ENCODE results near the gene UBE4B. TPM values are rescaled to one million over a fixed set of nuclear protein-coding genes. Genes with fewer than 3 reads are reported as not detected.
A peak's percentile ranks its signal among the peaks of the same experiment; 100 is the strongest.
"Not testable (repeated sequence)": the region's sequence is repeated elsewhere in the genome, so short reads cannot be mapped to it uniquely, and the experiment has no call there.

Gene UBE4B
- total and polyA plus RNA-seq, 4 experiments from 2014 or later, result 4.6 to 47.6 (median 26.9) TPM

GRCh38 chr1:10196976-10197375 lies 164.2 kb downstream of the UBE4B start:
- Histone ChIP-seq H3K36me3 (ENCODE audit: insufficient read depth, low read length) (no peaks in the 10 kb centered on the region), H3K4me1 (ENCODE audit: insufficient read depth, low read length) (no peaks in the 10 kb centered on the region), H3K9me3 (ENCODE audit: control insufficient read depth in 1 of 2, low read length in 2 of 2) (no peaks in the 10 kb centered on the region), H3K27ac (ENCODE audit: low read depth, low read length) (no peak overlapping the region), H3K4me3 (ENCODE audit: low read length in 2 of 2) (no peak overlapping the region), H3K27me3 (ENCODE audit: insufficient read depth, low read length) (no peaks in the 10 kb centered on the region)
- Mint-ChIP-seq H3K27me3 (peaks cover 0 to 3% of the 10 kb centered on the region in 2 donors), H3K36me3 (no peaks in the 10 kb centered on the region), H3K4me3 (no peak overlapping the region), H3K9me3 (no peaks in the 10 kb centered on the region), H3K27ac (no peak overlapping the region), H3K4me1 (no peaks in the 10 kb centered on the region)
- ChIA-PET CTCF (ENCODE audit: partially characterized antibody) (interaction anchor here (0.9 kb wide), 1 partner anchor 13 kb away, joined by 3 read pairs; the partner anchor contains the start of gene KIF1B), POLR2A (ENCODE audit: partially characterized antibody) (no interaction called here)
- DNase-seq, result no peak
- intact Hi-C loops (cut with micrococcal nuclease), result no loop called here

- intact Hi-C loops (cut with micrococcal nuclease), result no loop called here
- POLR2A ChIA-PET (ENCODE audit: partially characterized antibody), result no interaction called here
Observed at GRCh38 chr1:10200620-10201019, 167.9 kb downstream of the UBE4B start.

GRCh38 chr1:10204003-10204642 lies 171.4 kb downstream of the UBE4B start:
- intact Hi-C loops (cut with micrococcal nuclease), result no loop called here
- H3K27ac Mint-ChIP-seq, result no peak overlapping the region
- ChIA-PET CTCF (ENCODE audit: partially characterized antibody) (interaction anchor here (1.4 kb wide), 1 partner anchor 9 kb away, joined by 4 read pairs; no protein-coding TSS in a partner anchor), POLR2A (ENCODE audit: partially characterized antibody) (no interaction called here)
- no peaks in the 10 kb centered on the region for H3K36me3 Mint-ChIP-seq
- Histone ChIP-seq H3K4me3 (ENCODE audit: low read length in 2 of 2) (no peak overlapping the region), H3K4me1 (ENCODE audit: insufficient read depth, low read length) (no peaks in the 10 kb centered on the region), H3K9me3 (ENCODE audit: control insufficient read depth in 1 of 2, low read length in 2 of 2) (no peaks in the 10 kb centered on the region), H3K27ac (ENCODE audit: low read depth, low read length) (no peak overlapping the region), H3K27me3 (ENCODE audit: insufficient read depth, low read length) (no peaks in the 10 kb centered on the region), H3K36me3 (ENCODE audit: insufficient read depth, low read length) (no peaks in the 10 kb centered on the region)
- H3K9me3 Mint-ChIP-seq, result no peaks in the 10 kb centered on the region
- H3K4me3 Mint-ChIP-seq, result no peak overlapping the region
- peaks cover 0 to under 1% (median under 1%) of the 10 kb centered on the region in 4 donors for H3K4me1 Mint-ChIP-seq
- H3K27me3 Mint-ChIP-seq, result peaks cover 0 to 3% of the 10 kb centered on the region in 2 donors
- no peak for DNase-seq

More at GRCh38 chr1:10200620-10201019, 167.9 kb downstream of the UBE4B start:
- Mint-ChIP-seq H3K36me3 (no peaks in the 10 kb centered on the region), H3K4me1 (no peaks in the 10 kb centered on the region), H3K27ac (no peak overlapping the region), H3K9me3 (no peaks in the 10 kb centered on the region), H3K4me3 (no peak overlapping the region), H3K27me3 (peaks cover 3% of the 10 kb centered on the region in 2 donors)
- CTCF ChIA-PET (ENCODE audit: partially characterized antibody), result interaction anchor here (1.3 to 2.0 kb wide), 2 partner anchors 9 to 13 kb away, joined by 4 to 13 read pairs; partner anchors contain the start of gene KIF1B
- Histone ChIP-seq H3K27me3 (ENCODE audit: insufficient read depth, low read length) (no peaks in the 10 kb centered on the region), H3K4me3 (ENCODE audit: low read length in 2 of 2) (no peak overlapping the region), H3K36me3 (ENCODE audit: insufficient read depth, low read length) (no peaks in the 10 kb centered on the region), H3K9me3 (ENCODE audit: control insufficient read depth in 1 of 2, low read length in 2 of 2) (no peaks in the 10 kb centered on the region), H3K27ac (ENCODE audit: low read depth, low read length) (no peak overlapping the region), H3K4me1 (ENCODE audit: insufficient read depth, low read length) (no peaks in the 10 kb centered on the region)
- no peak for DNase-seq

GRCh38 chr1:10205206-10205605 lies 172.4 kb downstream of the UBE4B start:
- H3K9me3 Mint-ChIP-seq; H3K4me3 ChIP-seq (ENCODE audit: low read length in 2 of 2); H3K27me3 ChIP-seq (ENCODE audit: insufficient read depth, low read length); intact Hi-C loops (cut with micrococcal nuclease); H3K36me3 ChIP-seq (ENCODE audit: insufficient read depth, low read length); POLR2A ChIA-PET (ENCODE audit: partially characterized antibody); DNase-seq; H3K9me3 ChIP-seq (ENCODE audit: control insufficient read depth in 1 of 2, low read length in 2 of 2); H3K27ac ChIP-seq (ENCODE audit: low read depth, low read length); H3K27me3 Mint-ChIP-seq; H3K4me3 Mint-ChIP-seq; H3K27ac Mint-ChIP-seq; H3K4me1 ChIP-seq (ENCODE audit: insufficient read depth, low read length); H3K36me3 Mint-ChIP-seq: not testable (repeated sequence)
- CTCF ChIA-PET (ENCODE audit: partially characterized antibody), result interaction anchor here (1.4 kb wide), 1 partner anchor 8 kb away, joined by 4 read pairs; no protein-coding TSS in a partner anchor
- H3K4me1 Mint-ChIP-seq, result peaks cover 0 to 10% (median 7%) of the 10 kb centered on the region in 4 donors

- Histone ChIP-seq H3K9me3 (ENCODE audit: control insufficient read depth in 1 of 2, low read length in 2 of 2) (no peaks in the 10 kb centered on the region), H3K36me3 (ENCODE audit: insufficient read depth, low read length) (no peaks in the 10 kb centered on the region), H3K4me1 (ENCODE audit: insufficient read depth, low read length) (peaks cover 17% of the 10 kb centered on the region), H3K27ac (ENCODE audit: low read depth, low read length) (no peak overlapping the region), H3K4me3 (ENCODE audit: low read length in 2 of 2) (no peak overlapping the region), H3K27me3 (ENCODE audit: insufficient read depth, low read length) (no peaks in the 10 kb centered on the region)
- ChIA-PET POLR2A (ENCODE audit: partially characterized antibody) (interaction anchor here (1.1 kb wide), 1 partner anchor 222 kb away, joined by 4 read pairs; the partner anchor contains the start of gene CENPS), CTCF (ENCODE audit: partially characterized antibody) (interaction anchor here (0.5 to 3.1 kb wide), 6 partner anchors 10 to 221 kb away, joined by 3 to 39 read pairs (median 10); partner anchors contain the start of gene CENPS)
- peaks cover 0 to 6% of the 10 kb centered on the region in 2 donors for H3K27me3 Mint-ChIP-seq
- H3K4me3 Mint-ChIP-seq, result no peak overlapping the region
- peaks cover 10 to 25% (median 19%) of the 10 kb centered on the region in 4 donors for H3K4me1 Mint-ChIP-seq
- intact Hi-C loops (cut with micrococcal nuclease), result no loop called here
- no peak overlapping the region for H3K27ac Mint-ChIP-seq
- H3K9me3 Mint-ChIP-seq, result no peaks in the 10 kb centered on the region
- peaks cover 0 to 9% of the 10 kb centered on the region in 2 donors for H3K36me3 Mint-ChIP-seq
- DNase-seq, result no peak
Observed at GRCh38 chr1:10207810-10208209, 175.1 kb downstream of the UBE4B start.

- Mint-ChIP-seq H3K9me3 (no peaks in the 10 kb centered on the region), H3K27me3 (peaks cover 0 to 3% of the 10 kb centered on the region in 2 donors), H3K27ac (peak overlapping the region in 1 of 7 donors; percentile 84), H3K4me1 (peaks cover 10 to 29% (median 22%) of the 10 kb centered on the region in 4 donors), H3K36me3 (peaks cover 0 to 9% of the 10 kb centered on the region in 2 donors), H3K4me3 (peak overlapping the region in 3 of 8 donors; percentile 31 to 38 (median 35))
- ChIA-PET CTCF (ENCODE audit: partially characterized antibody) (interaction anchor here (0.6 to 3.1 kb wide), 14 partner anchors 9 to 221 kb away, joined by 3 to 39 read pairs (median 5); partner anchors contain the start of gene CENPS), POLR2A (ENCODE audit: partially characterized antibody) (interaction anchor here (0.7 to 1.1 kb wide), 2 partner anchors 199 to 221 kb away, joined by 3 to 4 read pairs; partner anchors contain the start of gene CENPS)
- H3K4me3 ChIP-seq (ENCODE audit: low read length in 2 of 2), result no peak overlapping the region
- intact Hi-C loops (cut with micrococcal nuclease), result no loop called here
- H3K9me3 ChIP-seq (ENCODE audit: control insufficient read depth in 1 of 2, low read length in 2 of 2), result no peaks in the 10 kb centered on the region
- H3K36me3 ChIP-seq (ENCODE audit: insufficient read depth, low read length), result no peaks in the 10 kb centered on the region
- H3K4me1 ChIP-seq (ENCODE audit: insufficient read depth, low read length), result peaks cover 17% of the 10 kb centered on the region
- H3K27ac ChIP-seq (ENCODE audit: low read depth, low read length), result no peak overlapping the region
- DNase-seq, result no peak
- no peaks in the 10 kb centered on the region for H3K27me3 ChIP-seq (ENCODE audit: insufficient read depth, low read length)
Observed at GRCh38 chr1:10208537-10208936, 175.8 kb downstream of the UBE4B start.

GRCh38 chr1:10209590-10209904 lies 176.8 kb downstream of the UBE4B start:
- intact Hi-C loops (cut with micrococcal nuclease), result no loop called here
- Histone ChIP-seq H3K36me3 (ENCODE audit: insufficient read depth, low read length) (no peaks in the 10 kb centered on the region), H3K27me3 (ENCODE audit: insufficient read depth, low read length) (no peaks in the 10 kb centered on the region), H3K9me3 (ENCODE audit: control insufficient read depth in 1 of 2, low read length in 2 of 2) (no peaks in the 10 kb centered on the region), H3K4me3 (ENCODE audit: low read length in 2 of 2) (peak overlapping the region; percentile 64 to 93), H3K4me1 (ENCODE audit: insufficient read depth, low read length) (peaks cover 17% of the 10 kb centered on the region), H3K27ac (ENCODE audit: low read depth, low read length) (peak overlapping the region; percentile 64)
- no peaks in the 10 kb centered on the region for H3K9me3 Mint-ChIP-seq
- H3K4me1 Mint-ChIP-seq, result peaks cover 10 to 35% (median 23%) of the 10 kb centered on the region in 4 donors
- CTCF ChIA-PET (ENCODE audit: partially characterized antibody), result interaction anchor here (0.9 to 3.1 kb wide), 29 partner anchors 8 to 759 kb away, joined by 3 to 39 read pairs (median 5); partner anchors contain the start of gene CENPS
- H3K36me3 Mint-ChIP-seq, result peaks cover 0 to 9% of the 10 kb centered on the region in 2 donors
- DNase-seq, result no peak
- H3K27me3 Mint-ChIP-seq, result peaks cover 0 to 3% of the 10 kb centered on the region in 2 donors
- POLR2A ChIA-PET (ENCODE audit: partially characterized antibody), result interaction anchor here (0.7 to 1.6 kb wide), 7 partner anchors 11 to 285 kb away, joined by 3 to 17 read pairs (median 4); partner anchors contain the start of genes CENPS, PGD and UBE4B
- peak overlapping the region; percentile 17 to 90 (median 81) for H3K27ac Mint-ChIP-seq
- peak overlapping the region; percentile 88 to 95 (median 90) for H3K4me3 Mint-ChIP-seq

Measured in CD4-positive, alpha-beta memory T cell (primary cell).